Right ventricle myocardium inferior (tissue), 1 donor: ENCODE measurements around the gene CCDC186. TPM values are rescaled to one million over a fixed set of nuclear protein-coding genes. Genes with fewer than 3 reads are reported as not detected.

Experiments used
- ATAC-seq: fragments of 200-7000 bp; cut with Tn5 transposase; one replicate; pipeline ENCODE4 v1.9.1; 2020; ENCODE audit warnings: mild to moderate bottlenecking, moderate library complexity
- DNase-seq: peaks from one replicate; pipeline ENCODE4 v3.0.0; 2021; ENCODE audit errors: missing footprints
- intact Hi-C: fragments of 100-400 bp; cut with DNase I; formaldehyde crosslinking; loops from one replicate; pipeline ENCODE4 v1.11.0; 2022
- total RNA-seq: library from RNA; stranded (reverse); fragmentation: NEBNext Ultra II Directional; extraction: Animal tissue kit (Norgen Biotek cat#: 25700); gene quantifications from one replicate; pipeline ENCODE4 v1.2.1, GENCODE V29; 2021
- donor health status: DM: no; HTN: yes; CAD: no; lungs with severe emphysema.

Gene CCDC186
- total RNA-seq, 1 donor from 2014 or later = 17.4 TPM

DNA sequence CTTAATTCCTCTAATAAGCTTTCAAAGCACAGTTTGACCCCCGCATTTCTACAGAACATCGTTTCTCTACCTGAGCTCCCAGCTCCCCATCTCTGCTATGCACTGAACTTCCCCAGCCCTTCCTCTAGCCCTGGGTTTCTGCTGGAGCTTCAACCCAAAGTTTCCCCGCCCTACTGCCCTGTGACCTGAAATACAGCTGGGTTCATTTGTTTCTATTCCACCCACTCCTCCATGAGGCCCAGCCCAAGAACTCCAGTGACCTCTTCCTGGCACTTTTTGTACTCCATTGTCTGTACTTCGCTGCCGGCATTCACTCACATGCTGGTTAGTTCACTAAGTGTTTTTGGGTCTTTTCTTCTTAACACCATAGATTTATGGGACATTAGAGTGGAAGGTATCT, 94.6 kb downstream of the CCDC186 start:
- no peak for DNase-seq
- intact Hi-C loops = no loop called here
- no peak for ATAC-seq

DNA sequence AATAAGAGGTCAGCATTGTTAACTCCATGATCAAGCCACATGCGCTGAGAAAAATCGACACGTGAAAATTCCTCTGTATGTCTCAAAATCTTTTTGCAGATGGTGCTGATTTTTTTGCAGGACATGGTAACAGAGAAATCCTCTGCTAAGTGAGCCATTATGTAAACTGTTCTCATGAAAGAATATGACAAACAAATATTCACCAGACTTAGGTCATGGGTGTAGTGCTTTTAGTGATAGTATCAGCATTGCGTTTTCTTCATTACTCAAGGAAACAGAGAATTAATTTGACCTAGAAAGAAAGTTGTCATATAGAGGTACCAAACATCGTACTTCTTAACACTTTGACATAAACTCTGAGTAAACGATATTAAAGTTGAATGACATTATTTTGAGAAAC, 95.7 kb downstream of the CCDC186 start:
- ATAC-seq (no peak), DNase-seq (no peak)
- intact Hi-C loops = no loop called here

DNA sequence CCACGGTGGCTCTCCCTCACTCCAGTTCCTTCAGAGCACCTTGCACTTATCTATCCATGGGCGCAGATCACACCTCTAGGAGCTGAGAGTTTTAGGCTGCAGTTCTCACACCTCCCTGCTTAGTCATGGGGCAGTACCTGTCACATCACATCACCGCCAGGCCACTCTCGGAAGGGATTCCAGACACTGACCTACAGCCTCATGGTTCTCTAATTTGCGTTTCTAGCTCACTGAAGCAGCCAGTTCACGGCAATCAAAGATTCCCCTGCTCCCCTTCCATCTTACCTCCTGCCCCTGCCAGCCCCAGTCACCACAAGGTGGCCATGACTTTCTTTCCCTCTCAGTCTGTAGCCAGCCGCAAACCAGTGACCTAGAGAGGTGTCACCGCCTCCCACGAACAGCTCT, 96.2 kb downstream of the CCDC186 start:
- intact Hi-C loops = no loop called here
- ATAC-seq (peak; percentile 72), DNase-seq (no peak)

DNA sequence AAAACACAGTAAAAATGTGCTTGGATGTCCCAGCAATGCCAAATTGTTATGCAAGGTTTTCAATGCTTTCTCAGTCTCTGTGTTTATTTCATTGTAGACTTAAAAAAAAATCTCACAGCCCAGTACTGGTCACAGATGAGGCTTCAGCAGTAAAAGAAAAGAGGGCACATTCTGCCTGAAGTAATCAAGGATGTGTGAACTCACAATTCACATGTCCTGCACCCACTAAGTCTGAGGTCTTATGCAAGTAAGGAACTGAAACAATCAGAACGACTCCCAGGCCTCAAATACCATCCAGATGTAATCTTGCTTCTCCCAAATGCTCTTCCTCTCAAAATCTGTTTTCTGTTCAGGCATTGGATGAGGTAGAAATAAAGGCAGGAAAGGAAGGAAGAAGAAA, 96.7 kb downstream of the CCDC186 start:
- no peak for DNase-seq
- intact Hi-C loops = no loop called here
- no peak for ATAC-seq

DNA sequence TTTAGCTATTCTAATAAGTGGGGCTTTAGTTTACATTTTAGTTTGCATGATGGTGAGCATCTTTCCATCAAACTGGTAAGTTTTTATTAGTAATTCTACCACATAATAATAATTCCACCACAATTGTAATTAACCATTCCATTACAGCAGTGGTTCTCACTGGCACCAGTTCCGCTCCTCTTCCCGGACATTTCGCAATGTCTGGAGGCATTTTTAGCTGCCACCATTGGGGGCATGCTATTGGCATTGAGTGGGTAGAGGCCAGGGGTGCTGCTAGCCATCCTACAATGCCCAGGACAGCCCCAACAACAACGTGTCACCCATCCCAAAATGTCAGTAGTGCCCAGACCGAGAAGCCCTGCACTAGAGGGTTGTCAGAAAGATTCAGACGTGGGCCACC, 98.9 kb downstream of the CCDC186 start:
- DNase-seq = no peak
- ATAC-seq = no peak
- intact Hi-C loops = no loop called here

DNA sequence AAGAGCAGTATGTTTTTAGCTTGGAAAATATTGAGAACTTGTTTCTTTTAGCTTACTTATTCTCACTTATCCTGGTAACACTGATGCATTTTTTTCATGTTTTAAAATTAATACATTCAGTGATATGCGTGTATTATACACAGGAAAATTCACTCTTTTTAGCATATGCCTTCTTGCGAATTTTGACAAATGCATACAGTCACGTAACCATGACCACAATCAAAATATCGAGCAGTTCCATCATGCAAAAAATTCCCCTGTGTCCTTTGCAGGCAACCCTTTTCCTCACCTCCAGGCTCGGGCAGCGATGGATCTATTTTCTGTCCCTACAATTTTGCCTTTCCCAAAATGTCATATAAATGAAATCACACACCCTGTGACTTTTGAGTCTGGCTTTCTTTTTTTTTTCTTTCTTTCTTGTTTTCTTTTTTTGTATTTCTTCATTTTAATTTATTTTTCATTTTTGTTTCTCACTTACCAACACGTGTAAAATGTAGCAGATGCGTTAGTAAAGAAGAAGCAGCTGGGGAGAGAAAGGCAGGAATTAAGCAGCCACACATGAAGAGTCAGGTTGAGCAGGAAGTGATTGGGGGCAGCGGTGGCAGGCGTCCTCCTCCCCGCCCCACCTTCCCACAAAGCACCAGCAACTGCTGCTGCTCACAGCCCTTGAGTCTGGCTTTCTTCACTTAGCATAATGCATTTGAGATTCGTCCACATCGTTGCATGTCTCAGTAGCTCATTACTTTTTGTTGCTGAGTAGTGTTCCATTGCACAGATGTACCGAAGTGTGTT, 100.4 kb downstream of the CCDC186 start:
- DNase-seq = no peak
- ATAC-seq = no peak
- intact Hi-C loops = no loop called here

DNA sequence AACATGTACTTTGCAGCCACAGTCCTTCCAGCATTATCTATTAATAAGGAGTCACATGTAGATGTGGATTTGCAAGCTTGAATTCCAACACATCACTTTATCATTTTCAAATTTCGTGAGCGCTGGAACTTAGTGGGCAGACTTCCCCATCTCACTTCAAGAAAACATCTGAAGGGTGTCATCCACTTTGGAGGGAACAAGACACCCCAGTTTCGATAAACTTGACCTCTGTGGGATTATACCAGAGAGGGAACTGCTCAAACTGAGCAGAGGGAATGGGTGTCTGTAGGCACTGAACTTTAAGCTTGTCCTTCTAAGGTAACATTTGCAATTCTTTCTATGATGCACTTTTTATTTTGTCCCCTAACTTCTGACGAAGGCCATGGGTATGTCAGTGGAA, 102.8 kb downstream of the CCDC186 start:
- DNase-seq (no peak), ATAC-seq (no peak)
- intact Hi-C loops = no loop called here

Other genes starting within 250 kb of the CCDC186 start
- gene ADRB1, start 130.3 kb downstream of the CCDC186 start, total RNA-seq = 63.1 TPM
- gene TDRD1, start 5.2 kb upstream of the CCDC186 start, total RNA-seq = 4.0 TPM
- gene VWA2, start 65.1 kb upstream of the CCDC186 start, total RNA-seq = not detected
- 5.7 TPM for gene AFAP1L2, start 230.3 kb upstream of the CCDC186 start, total RNA-seq